Ovary (tissue), 3 donors: Measurements from ENCODE around the gene AHCY.

Experiments used
- EP300 ChIP-seq: sonication (generic); formaldehyde crosslinking; IDR thresholded peaks from one replicate; pipeline ENCODE4 v1.6.1; 2017; ENCODE audit warnings: antibody characterized with exemption
- POLR2A ChIP-seq: fragments of 450-650 bp; IDR thresholded peaks from one replicate; pipeline ENCODE4 v1.6.1; 2017; ENCODE audit warnings: antibody characterized with exemption, mild to moderate bottlenecking, moderate library complexity
- TF ChIP-seq, protein P1 (sequence below), 3 donors: fragments of 450-650 bp in 2 of 3; fragments of 200-600 bp in 1 of 3; IDR thresholded peaks; one replicate each; pipeline versions ENCODE4 v1.5.1 to v1.8.0; 2016 to 2022; ENCODE audit warnings: antibody characterized with exemption in 3 of 3, mild to moderate bottlenecking in 1 of 3
- donor health status: DM: no; HTN: no; CAD: no.

DNA sequence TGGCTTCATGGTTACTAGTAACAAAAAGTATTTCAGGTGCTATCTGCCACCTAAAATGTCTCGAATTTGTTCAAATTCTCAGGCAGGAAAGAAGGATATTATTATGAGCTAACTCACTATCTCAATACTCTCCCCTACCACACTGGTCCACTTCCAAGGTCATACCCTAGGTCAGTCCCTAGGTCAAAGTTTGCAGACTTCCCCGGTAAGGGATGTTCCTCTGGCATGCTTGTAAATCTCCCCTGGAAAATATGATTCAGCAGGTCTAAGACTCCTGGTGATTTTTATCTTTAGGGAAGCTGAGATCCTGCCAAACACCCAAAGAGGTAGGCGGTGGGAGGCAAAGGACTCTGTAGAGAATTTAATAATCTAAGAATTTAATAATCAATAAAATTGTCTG, 6.7 kb downstream of the AHCY start:
- TF ChIP-seq, protein P1, sequence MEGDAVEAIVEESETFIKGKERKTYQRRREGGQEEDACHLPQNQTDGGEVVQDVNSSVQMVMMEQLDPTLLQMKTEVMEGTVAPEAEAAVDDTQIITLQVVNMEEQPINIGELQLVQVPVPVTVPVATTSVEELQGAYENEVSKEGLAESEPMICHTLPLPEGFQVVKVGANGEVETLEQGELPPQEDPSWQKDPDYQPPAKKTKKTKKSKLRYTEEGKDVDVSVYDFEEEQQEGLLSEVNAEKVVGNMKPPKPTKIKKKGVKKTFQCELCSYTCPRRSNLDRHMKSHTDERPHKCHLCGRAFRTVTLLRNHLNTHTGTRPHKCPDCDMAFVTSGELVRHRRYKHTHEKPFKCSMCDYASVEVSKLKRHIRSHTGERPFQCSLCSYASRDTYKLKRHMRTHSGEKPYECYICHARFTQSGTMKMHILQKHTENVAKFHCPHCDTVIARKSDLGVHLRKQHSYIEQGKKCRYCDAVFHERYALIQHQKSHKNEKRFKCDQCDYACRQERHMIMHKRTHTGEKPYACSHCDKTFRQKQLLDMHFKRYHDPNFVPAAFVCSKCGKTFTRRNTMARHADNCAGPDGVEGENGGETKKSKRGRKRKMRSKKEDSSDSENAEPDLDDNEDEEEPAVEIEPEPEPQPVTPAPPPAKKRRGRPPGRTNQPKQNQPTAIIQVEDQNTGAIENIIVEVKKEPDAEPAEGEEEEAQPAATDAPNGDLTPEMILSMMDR (IDR thresholded peaks at IDR 0.05), result no peak
- TF ChIP-seq POLR2A, result no peak
- TF ChIP-seq EP300, result no peak
